GM12878 (cell line): ENCODE measurements around the gene SC5D. TPM values are rescaled to one million over a fixed set of nuclear protein-coding genes. Genes with fewer than 3 reads are reported as not detected.

Experiments used
- BMI1 ChIP-seq: fragments of 450-650 bp; IDR thresholded peaks from 2 replicates; pipeline ENCODE4 v1.6.1; 2016; ENCODE audit warnings: mild to moderate bottlenecking, moderate library complexity, borderline replicate concordance
- CEBPZ ChIP-seq: fragments of 150-350 bp; IDR thresholded peaks from 2 replicates; pipeline ENCODE4 v1.6.1; 2016; ENCODE audit warnings: low read depth, low read length
- CHD4 ChIP-seq: fragments of 200-600 bp; sonication (generic); IDR thresholded peaks from 2 replicates; pipeline ENCODE4 v1.6.1; 2016; ENCODE audit warnings: mild to moderate bottlenecking
- EED ChIP-seq: sonication (generic); IDR thresholded peaks from 2 replicates; pipeline ENCODE4 v1.6.1; 2016; ENCODE audit warnings: antibody characterized with exemption, low read depth
- KAT2A ChIP-seq: conservative IDR thresholded peaks from 2 replicates; pipeline ENCODE4 v1.6.1; 2011; ENCODE audit warnings: low read depth, low read length; ENCODE audit not compliant: control insufficient read depth
- MEF2B ChIP-seq: fragments of 450-650 bp; IDR thresholded peaks from 2 replicates; pipeline ENCODE4 v1.6.1; 2018; ENCODE audit warnings: mild to moderate bottlenecking, moderate library complexity; ENCODE audit not compliant: partially characterized antibody, poor library complexity, severe bottlenecking
- NFYA ChIP-seq: IDR thresholded peaks from 2 replicates; pipeline ENCODE4 v1.6.1; 2011; ENCODE audit warnings: low read depth, mild to moderate bottlenecking, low read length, improper control_type of control experiment, borderline replicate concordance
- NR2F1 ChIP-seq: fragments of 450-650 bp; conservative IDR thresholded peaks from 2 replicates; pipeline ENCODE4 v1.6.1; 2017; ENCODE audit warnings: mild to moderate bottlenecking
- POLR2AphosphoS2 ChIP-seq: IDR thresholded peaks from 2 replicates; pipeline ENCODE4 v1.6.1; 2011; ENCODE audit warnings: low read depth, mild to moderate bottlenecking, low read length, improper control_type of control experiment, moderate library complexity
- RFX5 ChIP-seq: IDR thresholded peaks from 2 replicates; pipeline ENCODE4 v1.6.1; 2011; ENCODE audit warnings: low read depth, low read length, improper control_type of control experiment
- SIN3A ChIP-seq: IDR thresholded peaks from 2 replicates; pipeline ENCODE4 v1.6.1; 2012; ENCODE audit warnings: low read depth, low read length, improper control_type of control experiment
- polyA plus RNA-seq, 11 experiments: library from polyadenylated mRNA; depleted of rRNA in 4 of 11; unstranded in 6 of 11; stranded (reverse) in 5 of 11; fragments of >200 nt; fragmentation: Nextera tagmentation in 4 of 11; fragmentation: Illumina TruSeq in 1 of 11; extraction: Ambion mirVana in 4 of 11; extraction: Trizol in 1 of 11; gene quantifications; 1 replicate in 1 of 11; 2 replicates in 10 of 11; pipeline versions ENCODE4 v1.2.1 to v1.2.3, GENCODE V29; 2011 to 2016; ENCODE audit warnings: inconsistent platforms in 2 of 11, missing spikeins in 2 of 11, low read depth in 1 of 11
- total RNA-seq, 4 experiments: library from RNA; depleted of rRNA in 3 of 4; stranded (reverse); fragments of >200 nt in 3 of 4; fragmentation: Illumina TruSeq in 1 of 4; extraction: Trizol in 1 of 4; gene quantifications; 2 replicates each; pipeline versions ENCODE4 v1.2.1 to v1.2.3, GENCODE V29; 2013 to 2021
- TF ChIP-seq, protein P1 (sequence below): IDR thresholded peaks from 2 replicates; pipeline ENCODE4 v1.6.1; 2012; ENCODE audit warnings: improper control_type of control experiment, low read depth, low read length; ENCODE audit not compliant: insufficient replicate concordance
- TF ChIP-seq, protein P2 (sequence below): IDR thresholded peaks from 2 replicates; pipeline ENCODE4 v1.6.1; 2011; ENCODE audit warnings: low read depth, low read length, improper control_type of control experiment, borderline replicate concordance
- TF ChIP-seq, protein P3 (sequence below): IDR thresholded peaks from 2 replicates; pipeline ENCODE4 v1.6.1; 2011; ENCODE audit warnings: low read depth, mild to moderate bottlenecking, low read length, moderate library complexity, borderline replicate concordance; ENCODE audit errors: extremely low read depth
- TF ChIP-seq, protein P4 (sequence below): fragments of 450-650 bp; IDR thresholded peaks from 2 replicates; pipeline ENCODE4 v1.6.1; 2017; ENCODE audit warnings: mild to moderate bottlenecking, moderate library complexity

Gene SC5D
- total and polyA plus RNA-seq, 10 of the 15 experiments (the other 5 are each of a cell fraction or from before 2014, with no cell fraction given), result 23.7 to 134 (median 30.8) TPM

DNA sequence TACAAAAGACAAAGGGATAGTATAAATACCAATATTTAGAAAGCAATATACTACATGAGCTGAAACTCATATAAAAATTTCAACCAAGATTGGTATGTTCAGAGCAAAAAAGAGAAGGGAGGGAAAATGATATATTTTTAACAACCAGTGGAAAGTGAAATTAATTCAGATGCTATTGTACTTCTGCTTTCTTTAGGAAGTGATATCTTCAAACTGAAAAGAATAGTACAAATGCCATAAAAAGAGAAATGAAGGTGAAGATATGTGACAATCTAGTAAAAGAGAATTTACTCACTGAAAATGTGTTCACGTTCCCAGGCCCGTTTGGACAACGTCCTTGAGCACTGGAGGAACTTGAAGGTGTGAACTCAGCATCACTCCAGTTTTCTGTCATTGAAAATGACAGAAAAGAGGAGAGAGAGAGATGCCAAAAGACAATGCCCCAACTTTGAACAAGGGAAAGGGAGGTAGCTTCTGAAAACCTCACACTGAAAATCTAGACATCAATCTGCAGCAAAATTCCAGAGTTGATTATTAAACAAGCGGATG, 47.5 kb downstream of the SC5D start (continued):
- TF ChIP-seq, protein P1, sequence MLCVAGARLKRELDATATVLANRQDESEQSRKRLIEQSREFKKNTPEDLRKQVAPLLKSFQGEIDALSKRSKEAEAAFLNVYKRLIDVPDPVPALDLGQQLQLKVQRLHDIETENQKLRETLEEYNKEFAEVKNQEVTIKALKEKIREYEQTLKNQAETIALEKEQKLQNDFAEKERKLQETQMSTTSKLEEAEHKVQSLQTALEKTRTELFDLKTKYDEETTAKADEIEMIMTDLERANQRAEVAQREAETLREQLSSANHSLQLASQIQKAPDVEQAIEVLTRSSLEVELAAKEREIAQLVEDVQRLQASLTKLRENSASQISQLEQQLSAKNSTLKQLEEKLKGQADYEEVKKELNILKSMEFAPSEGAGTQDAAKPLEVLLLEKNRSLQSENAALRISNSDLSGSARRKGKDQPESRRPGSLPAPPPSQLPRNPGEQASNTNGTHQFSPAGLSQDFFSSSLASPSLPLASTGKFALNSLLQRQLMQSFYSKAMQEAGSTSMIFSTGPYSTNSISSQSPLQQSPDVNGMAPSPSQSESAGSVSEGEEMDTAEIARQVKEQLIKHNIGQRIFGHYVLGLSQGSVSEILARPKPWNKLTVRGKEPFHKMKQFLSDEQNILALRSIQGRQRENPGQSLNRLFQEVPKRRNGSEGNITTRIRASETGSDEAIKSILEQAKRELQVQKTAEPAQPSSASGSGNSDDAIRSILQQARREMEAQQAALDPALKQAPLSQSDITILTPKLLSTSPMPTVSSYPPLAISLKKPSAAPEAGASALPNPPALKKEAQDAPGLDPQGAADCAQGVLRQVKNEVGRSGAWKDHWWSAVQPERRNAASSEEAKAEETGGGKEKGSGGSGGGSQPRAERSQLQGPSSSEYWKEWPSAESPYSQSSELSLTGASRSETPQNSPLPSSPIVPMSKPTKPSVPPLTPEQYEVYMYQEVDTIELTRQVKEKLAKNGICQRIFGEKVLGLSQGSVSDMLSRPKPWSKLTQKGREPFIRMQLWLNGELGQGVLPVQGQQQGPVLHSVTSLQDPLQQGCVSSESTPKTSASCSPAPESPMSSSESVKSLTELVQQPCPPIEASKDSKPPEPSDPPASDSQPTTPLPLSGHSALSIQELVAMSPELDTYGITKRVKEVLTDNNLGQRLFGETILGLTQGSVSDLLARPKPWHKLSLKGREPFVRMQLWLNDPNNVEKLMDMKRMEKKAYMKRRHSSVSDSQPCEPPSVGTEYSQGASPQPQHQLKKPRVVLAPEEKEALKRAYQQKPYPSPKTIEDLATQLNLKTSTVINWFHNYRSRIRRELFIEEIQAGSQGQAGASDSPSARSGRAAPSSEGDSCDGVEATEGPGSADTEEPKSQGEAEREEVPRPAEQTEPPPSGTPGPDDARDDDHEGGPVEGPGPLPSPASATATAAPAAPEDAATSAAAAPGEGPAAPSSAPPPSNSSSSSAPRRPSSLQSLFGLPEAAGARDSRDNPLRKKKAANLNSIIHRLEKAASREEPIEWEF, result no peak
- TF ChIP-seq, protein P2, sequence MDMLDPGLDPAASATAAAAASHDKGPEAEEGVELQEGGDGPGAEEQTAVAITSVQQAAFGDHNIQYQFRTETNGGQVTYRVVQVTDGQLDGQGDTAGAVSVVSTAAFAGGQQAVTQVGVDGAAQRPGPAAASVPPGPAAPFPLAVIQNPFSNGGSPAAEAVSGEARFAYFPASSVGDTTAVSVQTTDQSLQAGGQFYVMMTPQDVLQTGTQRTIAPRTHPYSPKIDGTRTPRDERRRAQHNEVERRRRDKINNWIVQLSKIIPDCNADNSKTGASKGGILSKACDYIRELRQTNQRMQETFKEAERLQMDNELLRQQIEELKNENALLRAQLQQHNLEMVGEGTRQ, result no peak
- no peak for TF ChIP-seq CEBPZ
- TF ChIP-seq NR2F1, result no peak
- TF ChIP-seq MEF2B, result peak; percentile 24
- TF ChIP-seq, protein P3, sequence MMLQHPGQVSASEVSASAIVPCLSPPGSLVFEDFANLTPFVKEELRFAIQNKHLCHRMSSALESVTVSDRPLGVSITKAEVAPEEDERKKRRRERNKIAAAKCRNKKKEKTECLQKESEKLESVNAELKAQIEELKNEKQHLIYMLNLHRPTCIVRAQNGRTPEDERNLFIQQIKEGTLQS, result no peak
- TF ChIP-seq SIN3A, result no peak
- TF ChIP-seq, protein P4, sequence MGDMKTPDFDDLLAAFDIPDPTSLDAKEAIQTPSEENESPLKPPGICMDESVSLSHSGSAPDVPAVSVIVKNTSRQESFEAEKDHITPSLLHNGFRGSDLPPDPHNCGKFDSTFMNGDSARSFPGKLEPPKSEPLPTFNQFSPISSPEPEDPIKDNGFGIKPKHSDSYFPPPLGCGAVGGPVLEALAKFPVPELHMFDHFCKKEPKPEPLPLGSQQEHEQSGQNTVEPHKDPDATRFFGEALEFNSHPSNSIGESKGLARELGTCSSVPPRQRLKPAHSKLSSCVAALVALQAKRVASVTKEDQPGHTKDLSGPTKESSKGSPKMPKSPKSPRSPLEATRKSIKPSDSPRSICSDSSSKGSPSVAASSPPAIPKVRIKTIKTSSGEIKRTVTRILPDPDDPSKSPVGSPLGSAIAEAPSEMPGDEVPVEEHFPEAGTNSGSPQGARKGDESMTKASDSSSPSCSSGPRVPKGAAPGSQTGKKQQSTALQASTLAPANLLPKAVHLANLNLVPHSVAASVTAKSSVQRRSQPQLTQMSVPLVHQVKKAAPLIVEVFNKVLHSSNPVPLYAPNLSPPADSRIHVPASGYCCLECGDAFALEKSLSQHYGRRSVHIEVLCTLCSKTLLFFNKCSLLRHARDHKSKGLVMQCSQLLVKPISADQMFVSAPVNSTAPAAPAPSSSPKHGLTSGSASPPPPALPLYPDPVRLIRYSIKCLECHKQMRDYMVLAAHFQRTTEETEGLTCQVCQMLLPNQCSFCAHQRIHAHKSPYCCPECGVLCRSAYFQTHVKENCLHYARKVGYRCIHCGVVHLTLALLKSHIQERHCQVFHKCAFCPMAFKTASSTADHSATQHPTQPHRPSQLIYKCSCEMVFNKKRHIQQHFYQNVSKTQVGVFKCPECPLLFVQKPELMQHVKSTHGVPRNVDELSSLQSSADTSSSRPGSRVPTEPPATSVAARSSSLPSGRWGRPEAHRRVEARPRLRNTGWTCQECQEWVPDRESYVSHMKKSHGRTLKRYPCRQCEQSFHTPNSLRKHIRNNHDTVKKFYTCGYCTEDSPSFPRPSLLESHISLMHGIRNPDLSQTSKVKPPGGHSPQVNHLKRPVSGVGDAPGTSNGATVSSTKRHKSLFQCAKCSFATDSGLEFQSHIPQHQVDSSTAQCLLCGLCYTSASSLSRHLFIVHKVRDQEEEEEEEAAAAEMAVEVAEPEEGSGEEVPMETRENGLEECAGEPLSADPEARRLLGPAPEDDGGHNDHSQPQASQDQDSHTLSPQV, result no peak
- no peak for TF ChIP-seq POLR2AphosphoS2
- no peak for TF ChIP-seq CHD4
- no peak for TF ChIP-seq KAT2A
- TF ChIP-seq BMI1, result no peak
- no peak for TF ChIP-seq NFYA
- no peak for TF ChIP-seq RFX5
- 0 out of 2 replicates have a peak, but pooled peaks have one; percentile 12 for TF ChIP-seq EED
